ENCODE measurements around the gene LEPR.

Gene LEPR

DNA sequence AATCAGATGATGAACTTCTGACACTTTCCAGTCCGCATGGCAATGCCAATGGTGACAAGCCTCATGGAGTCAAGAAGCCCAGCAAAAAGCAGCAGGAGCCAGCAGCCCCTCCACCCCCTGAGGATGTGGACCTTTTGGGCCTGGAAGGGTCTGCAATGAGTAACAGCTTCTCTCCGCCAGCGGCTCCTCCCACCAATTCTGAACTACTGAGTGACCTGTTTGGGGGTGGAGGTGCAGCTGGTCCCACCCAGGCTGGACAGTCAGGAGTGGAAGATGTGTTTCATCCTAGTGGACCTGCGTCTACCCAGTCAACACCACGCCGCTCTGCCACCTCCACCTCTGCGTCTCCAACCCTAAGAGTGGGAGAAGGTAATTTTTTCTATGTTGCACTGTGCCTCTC lies 28.0 kb upstream of the LEPR start:
- no peak overlapping the region for H3K4me3 ChIP-seq (ENCODE audit: low read depth in 1 of 2, low read length in 2 of 2)
- H3K27me3 ChIP-seq (ENCODE audit: control insufficient read depth in 1 of 2, insufficient read depth in 2 of 2, low read length in 2 of 2), result no peaks in the 10 kb centered on the region
- H3K36me3 ChIP-seq (ENCODE audit: insufficient read depth, low read length), result no peaks in the 10 kb centered on the region
- no peaks in the 10 kb centered on the region for H3K4me1 ChIP-seq (ENCODE audit: insufficient read depth, low read length)
- no peak overlapping the region for H3K27ac ChIP-seq (ENCODE audit: low read depth, low read length)
- no peaks in the 10 kb centered on the region for H3K9me3 ChIP-seq (ENCODE audit: low read length)
- H3K9ac ChIP-seq (ENCODE audit: low read length), result no peak overlapping the region

DNA sequence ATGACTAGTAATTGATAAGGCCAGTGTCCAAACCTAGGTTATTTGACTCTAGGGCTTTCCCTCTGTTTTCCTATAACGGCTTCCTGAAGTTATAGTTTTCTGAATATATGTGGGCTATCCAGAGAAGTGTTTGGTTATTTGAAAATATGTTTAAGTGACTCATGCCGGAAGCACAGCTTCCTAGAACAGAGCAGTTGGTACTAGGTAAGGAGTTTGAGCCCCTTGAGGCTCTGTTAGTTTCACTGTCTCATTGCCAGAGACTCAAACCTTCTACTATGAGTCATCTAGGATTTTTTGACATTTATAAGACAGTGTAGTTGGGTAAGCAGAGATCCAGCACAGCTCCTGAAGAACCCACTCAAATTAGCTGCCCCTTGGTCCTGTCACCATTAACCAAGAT lies 27.1 kb upstream of the LEPR start:
- H3K27ac ChIP-seq (ENCODE audit: low read depth, low read length), result no peak overlapping the region
- H3K9me3 ChIP-seq (ENCODE audit: low read length), result no peaks in the 10 kb centered on the region
- no peaks in the 10 kb centered on the region for H3K4me1 ChIP-seq (ENCODE audit: insufficient read depth, low read length)
- H3K27me3 ChIP-seq (ENCODE audit: control insufficient read depth in 1 of 2, insufficient read depth in 2 of 2, low read length in 2 of 2), result no peaks in the 10 kb centered on the region
- H3K36me3 ChIP-seq (ENCODE audit: insufficient read depth, low read length), result no peaks in the 10 kb centered on the region
- no peak overlapping the region for H3K9ac ChIP-seq (ENCODE audit: low read length)
- H3K4me3 ChIP-seq (ENCODE audit: low read depth in 1 of 2, low read length in 2 of 2), result no peak overlapping the region

DNA sequence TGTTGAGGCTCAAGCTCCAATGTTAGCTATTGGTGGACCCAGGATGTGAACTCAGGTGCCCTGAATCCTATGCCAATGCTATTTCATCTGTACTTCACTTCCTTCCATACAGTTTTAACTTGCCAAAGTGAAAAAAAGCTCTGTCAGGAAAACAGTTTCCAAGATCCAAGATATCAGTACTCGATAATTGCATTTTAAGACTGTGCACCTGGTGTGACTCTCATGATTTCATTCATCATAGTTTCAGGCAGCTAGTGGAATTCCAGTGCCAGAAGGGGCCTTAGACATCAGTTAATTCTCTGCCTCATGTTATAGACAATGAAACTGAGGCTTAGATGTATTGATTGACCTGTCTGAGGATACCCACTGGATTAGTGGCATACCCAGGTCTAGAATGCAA lies 26.5 kb upstream of the LEPR start:
- H3K9me3 ChIP-seq (ENCODE audit: low read length), result no peaks in the 10 kb centered on the region
- H3K4me3 ChIP-seq (ENCODE audit: low read depth in 1 of 2, low read length in 2 of 2), result no peak overlapping the region
- no peak overlapping the region for H3K9ac ChIP-seq (ENCODE audit: low read length)
- H3K27ac ChIP-seq (ENCODE audit: low read depth, low read length), result no peak overlapping the region
- H3K4me1 ChIP-seq (ENCODE audit: insufficient read depth, low read length), result no peaks in the 10 kb centered on the region
- no peaks in the 10 kb centered on the region for H3K27me3 ChIP-seq (ENCODE audit: control insufficient read depth in 1 of 2, insufficient read depth in 2 of 2, low read length in 2 of 2)
- no peaks in the 10 kb centered on the region for H3K36me3 ChIP-seq (ENCODE audit: insufficient read depth, low read length)

DNA sequence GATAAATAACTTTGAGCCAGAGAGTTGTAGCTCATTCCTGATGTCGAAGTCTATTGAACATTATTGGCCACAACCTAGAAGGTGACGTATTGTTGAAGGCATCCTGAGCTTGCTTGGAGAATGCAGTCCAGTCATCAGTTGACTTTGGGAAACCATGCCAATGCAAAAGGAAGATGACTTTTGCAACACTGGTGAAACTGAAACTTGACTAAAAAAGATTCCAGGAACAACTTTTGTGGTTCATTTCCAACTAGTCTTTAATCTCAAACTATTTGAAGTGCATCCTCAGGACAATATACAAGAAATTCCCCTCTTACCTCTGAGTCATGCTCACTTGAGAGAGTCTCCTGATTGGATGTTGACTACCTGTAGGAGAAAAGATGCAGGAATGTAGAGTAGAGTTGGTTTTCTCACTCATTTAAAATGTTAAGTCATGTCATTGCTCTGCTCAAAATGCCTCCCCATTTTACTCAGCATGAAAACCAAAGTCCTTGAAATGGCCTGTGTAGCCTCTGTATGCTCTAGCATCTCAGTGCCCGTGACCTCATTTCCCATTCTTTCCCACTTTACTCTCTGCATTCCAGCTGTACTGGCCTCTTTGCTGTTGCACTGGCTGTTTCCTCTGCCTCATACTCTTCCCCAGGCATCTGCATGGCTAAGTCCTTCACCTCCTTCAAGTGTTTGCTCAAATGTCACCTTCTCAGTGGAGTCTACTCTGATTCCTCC lies 24.4 kb upstream of the LEPR start:
- Histone ChIP-seq H3K4me3 (ENCODE audit: low read depth in 1 of 2, low read length in 2 of 2) (no peak overlapping the region), H3K36me3 (ENCODE audit: insufficient read depth, low read length) (no peaks in the 10 kb centered on the region)

DNA sequence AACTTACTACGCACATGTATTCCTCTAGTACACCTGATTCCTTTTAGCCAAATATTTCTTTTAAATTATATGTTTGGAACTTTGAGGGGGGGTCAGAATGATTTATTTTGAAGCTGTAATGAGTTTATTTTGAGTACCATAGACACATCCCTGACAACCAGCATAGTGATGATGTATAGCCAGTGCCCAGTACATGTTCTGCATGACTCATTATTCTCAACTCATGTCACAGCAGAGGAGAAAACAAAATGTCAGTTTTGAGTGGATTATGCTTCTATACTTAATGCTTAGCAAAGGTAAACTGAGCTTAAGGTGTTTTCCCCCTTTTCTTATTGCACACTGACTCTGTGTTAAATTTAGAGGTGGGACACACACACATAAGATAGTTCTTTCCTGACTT lies 22.4 kb upstream of the LEPR start:
- no peaks in the 10 kb centered on the region for H3K36me3 ChIP-seq (ENCODE audit: insufficient read depth, low read length)
- H3K4me3 ChIP-seq (ENCODE audit: low read depth in 1 of 2, low read length in 2 of 2), result no peak overlapping the region
- H3K27me3 ChIP-seq (ENCODE audit: control insufficient read depth in 1 of 2, insufficient read depth in 2 of 2, low read length in 2 of 2), result no peaks in the 10 kb centered on the region
- no peaks in the 10 kb centered on the region for H3K9me3 ChIP-seq (ENCODE audit: low read length)
- H3K9ac ChIP-seq (ENCODE audit: low read length), result no peak overlapping the region
- no peaks in the 10 kb centered on the region for H3K4me1 ChIP-seq (ENCODE audit: insufficient read depth, low read length)
- H3K27ac ChIP-seq (ENCODE audit: low read depth, low read length), result no peak overlapping the region

More for the DNA sequence above, 24.4 kb upstream of the LEPR start:
- Histone ChIP-seq H3K9me3 (ENCODE audit: low read length) (no peaks in the 10 kb centered on the region), H3K4me1 (ENCODE audit: insufficient read depth, low read length) (no peaks in the 10 kb centered on the region), H3K27ac (ENCODE audit: low read depth, low read length) (no peak overlapping the region), H3K27me3 (ENCODE audit: control insufficient read depth in 1 of 2, insufficient read depth in 2 of 2, low read length in 2 of 2) (no peaks in the 10 kb centered on the region), H3K9ac (ENCODE audit: low read length) (no peak overlapping the region)

DNA sequence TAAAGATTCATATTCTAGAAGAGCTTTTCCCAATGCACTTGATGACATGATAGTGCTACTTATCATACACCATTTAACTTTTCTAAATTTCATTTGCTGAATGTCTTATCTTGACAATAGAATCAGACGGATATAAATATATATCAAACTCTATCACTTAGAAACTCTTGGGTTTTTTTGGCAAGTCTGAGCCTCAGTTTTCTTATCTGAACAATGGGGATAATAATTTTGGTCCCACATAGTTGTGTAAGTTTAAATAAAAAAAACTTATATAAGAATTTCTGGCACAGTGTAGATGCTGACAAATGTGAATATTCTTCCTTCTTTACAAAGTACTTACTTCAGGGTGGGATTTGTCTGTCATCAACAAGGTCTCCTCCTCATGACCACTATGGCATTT lies 21.5 kb upstream of the LEPR start:
- Histone ChIP-seq H3K27ac (ENCODE audit: low read depth, low read length) (no peak overlapping the region), H3K4me3 (ENCODE audit: low read depth in 1 of 2, low read length in 2 of 2) (no peak overlapping the region), H3K4me1 (ENCODE audit: insufficient read depth, low read length) (no peaks in the 10 kb centered on the region), H3K36me3 (ENCODE audit: insufficient read depth, low read length) (no peaks in the 10 kb centered on the region), H3K9ac (ENCODE audit: low read length) (no peak overlapping the region), H3K27me3 (ENCODE audit: control insufficient read depth in 1 of 2, insufficient read depth in 2 of 2, low read length in 2 of 2) (no peaks in the 10 kb centered on the region), H3K9me3 (ENCODE audit: low read length) (no peaks in the 10 kb centered on the region)

DNA sequence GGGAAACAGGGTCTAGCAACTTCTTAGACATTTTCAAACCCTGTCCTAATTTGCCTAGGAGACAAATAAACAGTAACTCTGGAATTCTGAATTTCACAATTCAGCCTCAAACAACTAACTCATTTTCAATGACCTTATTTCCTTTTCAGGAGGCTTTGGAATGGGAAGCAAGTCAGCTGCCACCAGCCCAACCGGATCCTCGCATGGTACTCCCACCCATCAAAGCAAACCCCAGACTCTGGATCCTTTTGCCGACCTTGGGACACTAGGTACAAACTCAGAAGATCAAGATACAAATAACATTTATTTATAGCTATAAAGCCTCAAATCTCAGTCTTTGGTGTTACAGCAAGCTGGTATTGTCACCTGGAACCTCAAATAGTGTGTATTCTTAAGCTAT lies 18.9 kb upstream of the LEPR start:
- no peaks in the 10 kb centered on the region for H3K4me1 ChIP-seq (ENCODE audit: insufficient read depth, low read length)
- no peak overlapping the region for H3K27ac ChIP-seq (ENCODE audit: low read depth, low read length)
- no peaks in the 10 kb centered on the region for H3K9me3 ChIP-seq (ENCODE audit: low read length)
- no peak overlapping the region for H3K4me3 ChIP-seq (ENCODE audit: low read depth in 1 of 2, low read length in 2 of 2)
- H3K36me3 ChIP-seq (ENCODE audit: insufficient read depth, low read length), result no peaks in the 10 kb centered on the region
- no peaks in the 10 kb centered on the region for H3K27me3 ChIP-seq (ENCODE audit: control insufficient read depth in 1 of 2, insufficient read depth in 2 of 2, low read length in 2 of 2)
- no peak overlapping the region for H3K9ac ChIP-seq (ENCODE audit: low read length)

DNA sequence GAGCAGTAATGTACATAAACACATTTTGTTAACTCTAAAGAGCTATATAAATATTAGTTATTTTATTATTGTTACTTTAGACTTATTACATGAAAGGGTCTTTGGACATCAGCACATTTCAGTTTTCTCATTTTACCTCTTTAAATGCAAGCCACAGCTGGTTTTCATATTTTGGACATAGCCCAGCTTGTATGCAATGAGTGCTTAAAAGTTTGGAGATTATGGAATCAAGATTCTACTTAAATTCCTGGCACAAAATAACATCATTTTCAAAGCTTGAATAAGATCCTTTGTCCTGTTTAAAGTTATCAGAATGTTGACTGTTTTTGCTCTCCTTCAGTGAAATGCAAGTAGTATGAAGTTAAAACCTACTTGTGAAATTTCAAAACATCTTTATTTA lies 15.5 kb upstream of the LEPR start:
- no peaks in the 10 kb centered on the region for H3K36me3 ChIP-seq (ENCODE audit: insufficient read depth, low read length)
- H3K27me3 ChIP-seq (ENCODE audit: control insufficient read depth in 1 of 2, insufficient read depth in 2 of 2, low read length in 2 of 2), result no peaks in the 10 kb centered on the region
- H3K4me3 ChIP-seq (ENCODE audit: low read depth in 1 of 2, low read length in 2 of 2), result no peak overlapping the region
- H3K9me3 ChIP-seq (ENCODE audit: low read length), result no peaks in the 10 kb centered on the region
- H3K4me1 ChIP-seq (ENCODE audit: insufficient read depth, low read length), result no peaks in the 10 kb centered on the region
- no peak overlapping the region for H3K27ac ChIP-seq (ENCODE audit: low read depth, low read length)
- H3K9ac ChIP-seq (ENCODE audit: low read length), result no peak overlapping the region

DNA sequence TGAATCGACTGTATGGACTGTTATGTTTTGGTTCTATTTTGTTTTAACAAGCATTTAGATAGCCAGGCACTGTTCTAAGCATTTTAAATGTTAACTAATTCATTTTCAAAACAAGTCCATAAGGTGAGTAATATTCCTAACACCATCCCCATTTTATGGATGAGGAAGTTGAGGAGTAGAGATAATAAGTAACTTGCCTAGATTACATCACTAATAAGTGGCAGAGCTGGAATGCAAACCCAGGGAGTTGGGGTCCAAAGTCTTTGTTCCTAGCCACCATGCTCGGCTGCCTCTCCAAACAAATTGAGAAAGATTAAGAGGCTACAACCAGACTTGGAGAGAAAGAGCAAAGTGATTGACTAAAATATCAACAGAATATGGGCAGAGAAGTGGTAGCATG lies 12.6 kb upstream of the LEPR start:
- Histone ChIP-seq H3K9ac (ENCODE audit: low read length) (no peak overlapping the region), H3K9me3 (ENCODE audit: low read length) (no peaks in the 10 kb centered on the region), H3K4me1 (ENCODE audit: insufficient read depth, low read length) (no peaks in the 10 kb centered on the region), H3K4me3 (ENCODE audit: low read depth in 1 of 2, low read length in 2 of 2) (no peak overlapping the region), H3K27me3 (ENCODE audit: control insufficient read depth in 1 of 2, insufficient read depth in 2 of 2, low read length in 2 of 2) (no peaks in the 10 kb centered on the region), H3K36me3 (ENCODE audit: insufficient read depth, low read length) (no peaks in the 10 kb centered on the region), H3K27ac (ENCODE audit: low read depth, low read length) (no peak overlapping the region)

DNA sequence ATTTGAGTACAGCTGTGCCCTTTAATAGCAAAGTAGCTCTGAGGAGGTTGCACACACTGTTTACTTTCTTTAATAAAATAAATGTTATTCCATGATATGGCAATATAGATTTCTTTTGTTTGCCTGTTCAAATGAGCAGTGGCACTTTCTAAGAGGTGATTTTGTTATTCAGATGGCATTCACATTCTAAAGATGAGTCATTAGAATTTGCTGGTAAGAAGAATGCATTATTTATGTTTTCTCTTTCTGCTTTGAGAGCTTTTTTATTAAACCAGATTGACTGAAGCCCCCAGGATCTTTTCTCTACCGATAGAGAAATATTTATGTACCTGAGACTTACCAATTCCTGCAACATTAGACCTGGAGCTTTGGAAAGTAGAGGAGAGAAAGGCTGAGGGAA lies 11.2 kb upstream of the LEPR start:
- H3K9me3 ChIP-seq (ENCODE audit: low read length), result no peaks in the 10 kb centered on the region
- H3K9ac ChIP-seq (ENCODE audit: low read length), result no peak overlapping the region
- H3K27ac ChIP-seq (ENCODE audit: low read depth, low read length), result no peak overlapping the region
- no peak overlapping the region for H3K4me3 ChIP-seq (ENCODE audit: low read depth in 1 of 2, low read length in 2 of 2)
- no peaks in the 10 kb centered on the region for H3K4me1 ChIP-seq (ENCODE audit: insufficient read depth, low read length)
- no peaks in the 10 kb centered on the region for H3K36me3 ChIP-seq (ENCODE audit: insufficient read depth, low read length)
- H3K27me3 ChIP-seq (ENCODE audit: control insufficient read depth in 1 of 2, insufficient read depth in 2 of 2, low read length in 2 of 2), result no peaks in the 10 kb centered on the region

DNA sequence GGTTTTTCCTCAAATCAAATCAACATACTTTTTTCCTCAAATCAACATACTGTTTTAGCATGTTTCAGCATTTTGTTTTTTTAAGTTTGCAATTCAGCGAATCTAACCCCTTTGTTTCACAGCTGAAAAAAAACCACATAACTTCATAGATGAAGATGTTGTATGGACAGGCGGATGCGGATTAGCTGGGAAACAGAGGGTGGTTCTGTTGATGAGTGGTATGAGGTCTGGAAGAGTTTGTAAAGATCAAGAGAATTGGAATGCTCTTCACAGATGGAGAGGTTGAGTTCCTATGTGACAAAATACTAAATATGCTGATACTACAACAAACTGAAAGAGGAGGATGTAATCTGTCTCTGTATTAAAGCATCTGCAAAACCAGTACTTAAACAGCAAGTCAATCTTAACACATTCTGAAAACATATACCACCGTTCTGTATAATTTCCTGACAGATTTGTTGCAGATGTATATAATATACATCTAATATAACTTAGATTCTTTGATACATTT lies 10.6 kb upstream of the LEPR start:
- Histone ChIP-seq H3K27me3 (ENCODE audit: control insufficient read depth in 1 of 2, insufficient read depth in 2 of 2, low read length in 2 of 2) (no peaks in the 10 kb centered on the region), H3K9ac (ENCODE audit: low read length) (no peak overlapping the region), H3K4me3 (ENCODE audit: low read depth in 1 of 2, low read length in 2 of 2) (no peak overlapping the region), H3K36me3 (ENCODE audit: insufficient read depth, low read length) (no peaks in the 10 kb centered on the region), H3K9me3 (ENCODE audit: low read length) (no peaks in the 10 kb centered on the region), H3K27ac (ENCODE audit: low read depth, low read length) (no peak overlapping the region), H3K4me1 (ENCODE audit: insufficient read depth, low read length) (no peaks in the 10 kb centered on the region)

DNA sequence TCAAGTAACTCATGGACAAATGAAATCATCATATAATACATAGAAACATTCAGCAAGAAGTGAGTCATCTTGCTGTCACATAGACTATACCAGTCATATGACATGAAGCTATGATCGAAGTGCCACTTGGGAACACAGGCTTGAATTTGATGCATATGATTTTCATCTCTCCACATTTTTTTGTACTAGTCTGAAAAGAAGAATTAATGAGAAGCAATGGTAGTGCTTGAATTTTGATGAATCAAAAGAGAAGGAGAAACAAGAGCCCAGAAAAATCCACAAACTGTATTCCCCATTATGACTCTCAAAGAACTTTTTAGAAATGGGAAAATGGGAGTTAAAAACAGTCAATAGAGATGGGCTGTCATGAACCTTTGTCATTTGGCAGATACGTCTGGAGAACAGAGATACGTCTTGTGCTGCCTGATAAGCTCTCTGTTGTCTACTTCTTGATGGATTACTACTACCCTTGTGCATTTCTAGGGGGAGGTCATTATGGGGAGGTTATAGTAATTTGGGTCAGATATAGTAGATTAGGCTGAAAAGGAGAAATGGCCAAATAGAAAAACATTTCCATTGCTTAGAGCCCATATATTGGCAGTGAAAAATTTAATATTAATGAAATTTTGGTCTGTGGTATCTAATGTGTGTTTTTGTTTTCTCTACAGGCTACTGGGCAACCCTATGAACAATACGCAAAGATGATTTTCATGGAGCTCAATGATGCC lies 8.0 kb upstream of the LEPR start:
- no peak overlapping the region for H3K9ac ChIP-seq (ENCODE audit: low read length)
- no peak overlapping the region for H3K27ac ChIP-seq (ENCODE audit: low read depth, low read length)
- no peaks in the 10 kb centered on the region for H3K36me3 ChIP-seq (ENCODE audit: insufficient read depth, low read length)
- H3K27me3 ChIP-seq (ENCODE audit: control insufficient read depth in 1 of 2, insufficient read depth in 2 of 2, low read length in 2 of 2), result no peaks in the 10 kb centered on the region
- no peaks in the 10 kb centered on the region for H3K9me3 ChIP-seq (ENCODE audit: low read length)
- no peaks in the 10 kb centered on the region for H3K4me1 ChIP-seq (ENCODE audit: insufficient read depth, low read length)
- no peak overlapping the region for H3K4me3 ChIP-seq (ENCODE audit: low read depth in 1 of 2, low read length in 2 of 2)
